H1 (cell line): ENCODE results near the gene OLFML2A. TPM values are rescaled to one million over a fixed set of nuclear protein-coding genes. Genes with fewer than 3 reads are reported as not detected.

Experiments
- CTCF ChIA-PET: fragments of 300-600 bp; sonication (Branson Sonifier 250); formaldehyde crosslinking; loops from one replicate; lab custom pipeline; 2021; ENCODE audit not compliant: partially characterized antibody; lab: Charles Lee
- POLR2A ChIA-PET: fragments of 300-600 bp; sonication (Branson Sonifier 250); formaldehyde crosslinking; loops from one replicate; lab custom pipeline; 2021; ENCODE audit warnings: inconsistent platforms; ENCODE audit not compliant: partially characterized antibody; lab: Charles Lee
- DNase-seq, 2 experiments: peaks; one replicate each; pipeline versions ENCODE4 v3.0.0 to v3.0.0-alpha.2; 2010 to 2022; ENCODE audit warnings: low spot score in 2 of 2, low read depth in 1 of 2, mixed read lengths in 1 of 2
- FAIRE-seq: peaks from 2 replicates; lab custom pipeline; 2011; peaks lifted over from hg19 to GRCh38; lab: Jason Lieb, UNC
- H2AFZ ChIP-seq: 2 replicates; pipeline ENCODE4 v1.8.1; 2012; ENCODE audit warnings: low read length, inconsistent platforms
- H2AK5ac ChIP-seq: 2 replicates; pipeline ENCODE4 v1.6.1; 2013; ENCODE audit warnings: low read depth, low read length
- H2BK120ac ChIP-seq: replicated peaks from 2 replicates; pipeline ENCODE3; 2013; ENCODE audit warnings: low read depth, low read length, inconsistent platforms
- H2BK12ac ChIP-seq: 2 replicates; pipeline ENCODE4 v1.6.1; 2013; ENCODE audit warnings: low read depth, low read length
- H2BK15ac ChIP-seq: 2 replicates; pipeline ENCODE4 v1.6.1; 2013; ENCODE audit warnings: low read length
- H2BK20ac ChIP-seq: 2 replicates; pipeline ENCODE4 v1.6.1; 2013; ENCODE audit warnings: low read length
- H2BK5ac ChIP-seq: 2 replicates; pipeline ENCODE4 v1.6.1; 2013; ENCODE audit warnings: low read depth, low read length
- H3K14ac ChIP-seq: 2 replicates; pipeline ENCODE4 v1.6.1; 2013; ENCODE audit warnings: inconsistent platforms; ENCODE audit not compliant: insufficient read length
- H3K18ac ChIP-seq: 2 replicates; pipeline ENCODE4 v1.6.1; 2013; ENCODE audit warnings: low read length; ENCODE audit errors: extremely low read depth
- H3K23ac ChIP-seq: 2 replicates; pipeline ENCODE4 v1.6.1; 2013; ENCODE audit warnings: inconsistent platforms; ENCODE audit not compliant: insufficient read length
- H3K23me2 ChIP-seq: 2 replicates; pipeline ENCODE4 v1.6.1; 2013; ENCODE audit warnings: low read depth, low read length
- H3K27ac ChIP-seq: 2 replicates; pipeline ENCODE4 v1.6.1; 2011; ENCODE audit warnings: low read depth, low read length, inconsistent platforms
- H3K27me3 ChIP-seq, 4 experiments: replicated peaks in 1 of 4; 1 replicate in 1 of 4; 2 replicates in 3 of 4; pipeline versions ENCODE4 v1.6.1 to v1.8.1; 2011 to 2013; ENCODE audit warnings: low read length in 3 of 4, mild to moderate bottlenecking in 3 of 4, inconsistent platforms in 2 of 4, mixed read lengths in 2 of 4, moderate library complexity in 1 of 4; ENCODE audit not compliant: control insufficient read depth in 3 of 4, insufficient read depth in 3 of 4; ENCODE audit errors: extremely low read depth in 1 of 4
- H3K36me3 ChIP-seq, 4 experiments: 2 replicates each; pipeline versions ENCODE4 v1.6.1 to v1.8.1; 2011 to 2013; ENCODE audit warnings: mild to moderate bottlenecking in 4 of 4, low read length in 3 of 4, moderate library complexity in 2 of 4, control low read depth in 1 of 4, inconsistent platforms in 1 of 4; ENCODE audit not compliant: insufficient read depth in 4 of 4, control insufficient read depth in 2 of 4
- H3K4ac ChIP-seq: replicated peaks from 2 replicates; pipeline ENCODE3; 2013; ENCODE audit warnings: low read length, low read depth, mixed read lengths, inconsistent platforms; ENCODE audit not compliant: insufficient read length
- H3K4me1 ChIP-seq, 4 experiments: replicated peaks in 1 of 4; 1 replicate in 1 of 4; 2 replicates in 3 of 4; pipeline versions ENCODE4 v1.6.1 to v1.8.1; 2011 to 2013; ENCODE audit warnings: low read length in 3 of 4, inconsistent platforms in 2 of 4, mixed read lengths in 1 of 4; ENCODE audit not compliant: insufficient read depth in 4 of 4, control insufficient read depth in 3 of 4
- H3K4me2 ChIP-seq, 2 experiments: 2 replicates each; pipeline versions ENCODE4 v1.6.1 to v1.8.1; 2011 to 2013; ENCODE audit warnings: low read depth in 2 of 2, low read length in 2 of 2, control low read depth in 1 of 2, inconsistent platforms in 1 of 2, mild to moderate bottlenecking in 1 of 2; ENCODE audit not compliant: insufficient read depth in 1 of 2
- H3K4me3 ChIP-seq, 4 experiments: fragments of 200-600, 300-600 bp in 1 of 4; sonication (generic), shearing (Covaris generic), sonication (Bioruptor Twin) in 1 of 4; 2 replicates each; pipeline versions ENCODE4 v1.5.1 to v1.8.1; 2011 to 2016; ENCODE audit warnings: low read length in 4 of 4, low read depth in 3 of 4, control low read depth in 2 of 4, inconsistent platforms in 2 of 4, mild to moderate bottlenecking in 2 of 4, mixed read lengths in 1 of 4, moderate library complexity in 1 of 4; ENCODE audit not compliant: insufficient read depth in 2 of 4; ENCODE audit errors: extremely low read depth in 1 of 4
- H3K56ac ChIP-seq: replicated peaks from 2 replicates; pipeline ENCODE3; 2013; ENCODE audit warnings: low read depth, mild to moderate bottlenecking, mixed read lengths, low read length, inconsistent platforms; ENCODE audit not compliant: insufficient read length
- H3K79me1 ChIP-seq: 2 replicates; pipeline ENCODE4 v1.6.1; 2013; ENCODE audit warnings: low read depth, low read length, control low read depth
- H3K79me2 ChIP-seq, 2 experiments: 2 replicates each; pipeline versions ENCODE4 v1.6.1 to v1.8.1; 2012 to 2013; ENCODE audit warnings: low read length in 2 of 2, mild to moderate bottlenecking in 2 of 2, inconsistent platforms in 1 of 2; ENCODE audit not compliant: insufficient read depth in 2 of 2, control insufficient read depth in 1 of 2
- H3K9ac ChIP-seq, 4 experiments: replicated peaks in 1 of 4; 1 replicate in 1 of 4; 2 replicates in 3 of 4; pipeline versions ENCODE4 v1.6.1 to v1.8.1; 2011 to 2013; ENCODE audit warnings: low read depth in 3 of 4, low read length in 3 of 4, control low read depth in 2 of 4, mild to moderate bottlenecking in 2 of 4, moderate library complexity in 2 of 4, inconsistent platforms in 1 of 4; ENCODE audit errors: extremely low read depth in 1 of 4
- H3K9me3 ChIP-seq, 2 experiments: 2 replicates each; pipeline versions ENCODE4 v1.6.1 to v1.8.1; 2012 to 2013; ENCODE audit warnings: mild to moderate bottlenecking in 2 of 2, moderate library complexity in 2 of 2, control low read depth in 1 of 2, inconsistent platforms in 1 of 2, low read depth in 1 of 2, low read length in 1 of 2, mixed read lengths in 1 of 2; ENCODE audit not compliant: insufficient read depth in 2 of 2
- H4K20me1 ChIP-seq, 2 experiments: replicated peaks in 1 of 2; 2 replicates each; pipeline versions ENCODE3 to v1.8.1; 2011 to 2013; ENCODE audit warnings: inconsistent platforms in 2 of 2, low read length in 2 of 2, mild to moderate bottlenecking in 1 of 2; ENCODE audit not compliant: insufficient read depth in 2 of 2, control insufficient read depth in 1 of 2
- H4K5ac ChIP-seq: 2 replicates; pipeline ENCODE4 v1.6.1; 2013; ENCODE audit warnings: low read length, low read depth, mixed read lengths, inconsistent platforms; ENCODE audit not compliant: insufficient read length
- H4K8ac ChIP-seq: 2 replicates; pipeline ENCODE4 v1.8.0; 2013; ENCODE audit warnings: mild to moderate bottlenecking, moderate library complexity, low read length, inconsistent platforms; ENCODE audit not compliant: insufficient read depth; ENCODE audit errors: extremely low read depth
- H4K91ac ChIP-seq: replicated peaks from 2 replicates; pipeline ENCODE3; 2013; ENCODE audit warnings: low read length, mixed read lengths, inconsistent platforms; ENCODE audit not compliant: insufficient read length
- HDAC2 ChIP-seq, 2 experiments: fragments of 300-600 bp in 1 of 2; sonication (generic) in 1 of 2; IDR thresholded peaks; 2 replicates each; pipeline ENCODE4 v1.6.1; 2011 to 2012; ENCODE audit warnings: low read depth in 2 of 2, low read length in 2 of 2, mild to moderate bottlenecking in 2 of 2, moderate library complexity in 2 of 2, borderline replicate concordance in 1 of 2, inconsistent platforms in 1 of 2
- RAD21 ChIP-seq, 2 experiments: IDR thresholded peaks in 1 of 2; conservative IDR thresholded peaks in 1 of 2; 2 replicates each; pipeline ENCODE4 v1.6.1; 2011; ENCODE audit warnings: low read depth in 2 of 2, low read length in 2 of 2, improper control_type of control experiment in 1 of 2, inconsistent platforms in 1 of 2, mild to moderate bottlenecking in 1 of 2, moderate library complexity in 1 of 2
- SIX5 ChIP-seq: IDR thresholded peaks from 2 replicates; pipeline ENCODE4 v1.6.1; 2011; ENCODE audit warnings: mild to moderate bottlenecking, low read depth, low read length
- USF2 ChIP-seq: IDR thresholded peaks from 2 replicates; pipeline ENCODE4 v1.6.1; 2011; ENCODE audit warnings: low read length, improper control_type of control experiment
- WGBS, 2 experiments: shearing (Covaris generic) in 1 of 2; methylation state at CpG; one replicate each; pipeline versions ENCODE4 v1.1.6 to v1.1.7; 2013 to 2015; ENCODE audit warnings: low lambda C conversion rate in 2 of 2, mixed read lengths in 2 of 2, inconsistent platforms in 1 of 2, low coverage in 1 of 2, missing lambda C conversion rate in 1 of 2; ENCODE audit not compliant: insufficient replicate concordance in 2 of 2, insufficient coverage in 1 of 2, insufficient read length in 1 of 2; ENCODE audit errors: extremely low coverage in 1 of 2, missing lambda C conversion rate in 1 of 2; 5-methylcytosine and 5-hydroxymethylcytosine counted together
- polyA plus RNA-seq, 7 experiments: library from polyadenylated mRNA; depleted of rRNA in 3 of 7; stranded (reverse) in 5 of 7; unstranded in 2 of 7; fragments of >200 nt in 5 of 7; fragments of 200-250 nt in 2 of 7; gene quantifications; 1 replicate in 5 of 7; 2 replicates in 1 of 7; 4 replicates in 1 of 7; pipeline versions ENCODE4 v1.2.1 to v1.2.3, GENCODE V29; 2011 to 2013; ENCODE audit warnings: missing spikeins in 2 of 7, mixed read lengths in 2 of 7
- total RNA-seq: library from RNA; stranded (reverse); fragmentation: NEBNext Ultra II Directional; extraction: Animal tissue kit (Norgen Biotek cat#: 25700); gene quantifications from 2 replicates; pipeline ENCODE4 v1.2.1, GENCODE V29; 2021
- TF ChIP-seq, protein P1 (sequence below), 3 experiments: IDR thresholded peaks; 1 replicate in 2 of 3; 2 replicates in 1 of 3; pipeline versions ENCODE4 v1.5.1 to v1.6.1; 2011; ENCODE audit warnings: low read length in 3 of 3, mild to moderate bottlenecking in 3 of 3, inconsistent platforms in 2 of 3, low read depth in 1 of 3, moderate library complexity in 1 of 3; ENCODE audit not compliant: insufficient read depth in 1 of 3; ENCODE audit errors: control extremely low read depth in 1 of 3

The OLFML2A gene
- total and polyA plus RNA-seq, 2 of the 8 experiments (the other 6 are each of a cell fraction or from before 2014, with no cell fraction given): 7.8 to 11.5 TPM

GRCh38 chr9:124840300-124840833, 63.4 kb downstream of the OLFML2A start:
- Histone ChIP-seq H3K27me3 (no peaks in the 10 kb centered on the region), H2BK5ac (no peak overlapping the region), H3K36me3 (no peaks in the 10 kb centered on the region), H3K4ac (no peak overlapping the region), H3K9me3 (no peaks in the 10 kb centered on the region), H3K4me3 (no peak overlapping the region), H3K27ac (0 out of 2 replicates have a peak overlapping the region, but pooled peaks have one; percentile 5), H2AFZ (no peak overlapping the region), H2BK20ac (peak overlapping the region; percentile 6; the same call in 1 of the 2 replicates), H4K91ac (no peak overlapping the region), H3K9ac (no peak overlapping the region), H3K23me2 (no peaks in the 10 kb centered on the region), H3K79me1 (no peaks in the 10 kb centered on the region), H3K79me2 (no peaks in the 10 kb centered on the region), H3K4me2 (no peak overlapping the region), H2AK5ac (no peak overlapping the region; the same call in 1 of the 2 replicates), H3K18ac (no peak overlapping the region), H4K20me1 (no peaks in the 10 kb centered on the region), H4K5ac (no peak overlapping the region), H2BK120ac (no peak overlapping the region), H4K8ac (peak overlapping the region; percentile 63), H3K56ac (no peak overlapping the region), H3K4me1 (peaks cover 0 to 14% (median 3%) of the 10 kb centered on the region in 4 experiments; a peak in 4 of 7 replicates), H2BK12ac (no peak overlapping the region; the same call in 1 of the 2 replicates), H3K14ac (no peak overlapping the region), H2BK15ac (peak overlapping the region; percentile 84; the same call in 1 of the 2 replicates), H3K23ac (no peak overlapping the region)
- DNase-seq (peak in 1 of 2 experiments; percentile 63), FAIRE-seq (no peak)
- no peak for TF ChIP-seq USF2
- peak in 1 of 2 experiments; percentile 16; a peak in 1 of 4 replicates for TF ChIP-seq RAD21 (IDR thresholded peaks at IDR 0.05 in 1 of 2, conservative IDR thresholded peaks at IDR 0.05 in 1 of 2; ENCODE audit: low read depth in 2 of 2, low read length in 2 of 2)
- 0 out of 4 replicates have a peak, but pooled peaks of 1 of the 2 experiments have one; percentile 10 for TF ChIP-seq HDAC2 (IDR thresholded peaks at IDR 0.05; ENCODE audit: borderline replicate concordance in 1 of 2, low read depth in 2 of 2, low read length in 2 of 2)
- TF ChIP-seq SIX5: no peak
- TF ChIP-seq, protein P1, sequence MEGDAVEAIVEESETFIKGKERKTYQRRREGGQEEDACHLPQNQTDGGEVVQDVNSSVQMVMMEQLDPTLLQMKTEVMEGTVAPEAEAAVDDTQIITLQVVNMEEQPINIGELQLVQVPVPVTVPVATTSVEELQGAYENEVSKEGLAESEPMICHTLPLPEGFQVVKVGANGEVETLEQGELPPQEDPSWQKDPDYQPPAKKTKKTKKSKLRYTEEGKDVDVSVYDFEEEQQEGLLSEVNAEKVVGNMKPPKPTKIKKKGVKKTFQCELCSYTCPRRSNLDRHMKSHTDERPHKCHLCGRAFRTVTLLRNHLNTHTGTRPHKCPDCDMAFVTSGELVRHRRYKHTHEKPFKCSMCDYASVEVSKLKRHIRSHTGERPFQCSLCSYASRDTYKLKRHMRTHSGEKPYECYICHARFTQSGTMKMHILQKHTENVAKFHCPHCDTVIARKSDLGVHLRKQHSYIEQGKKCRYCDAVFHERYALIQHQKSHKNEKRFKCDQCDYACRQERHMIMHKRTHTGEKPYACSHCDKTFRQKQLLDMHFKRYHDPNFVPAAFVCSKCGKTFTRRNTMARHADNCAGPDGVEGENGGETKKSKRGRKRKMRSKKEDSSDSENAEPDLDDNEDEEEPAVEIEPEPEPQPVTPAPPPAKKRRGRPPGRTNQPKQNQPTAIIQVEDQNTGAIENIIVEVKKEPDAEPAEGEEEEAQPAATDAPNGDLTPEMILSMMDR (IDR thresholded peaks at IDR 0.05; ENCODE audit: control extremely low read depth in 1 of 3, insufficient read depth in 1 of 3, low read depth in 1 of 3, low read length in 3 of 3): peak; percentile 44 to 80 (median 59)
- CTCF ChIA-PET: interaction anchor here (0.6 to 65.2 kb wide), 26 partner anchors 10 to 420 kb away, joined by 3 to 1529 read pairs (median 4); partner anchors contain the start of genes ARPC5L, NR6A1, OLFML2A and RPL35
- POLR2A ChIA-PET: interaction anchor here (0.6 to 6.4 kb wide), 10 partner anchors 11 to 401 kb away, joined by 3 to 29 read pairs (median 4); partner anchors contain the start of genes ARPC5L, HSPA5, OLFML2A and RPL35
- 74% methylated on average over 15 of the region's 18 CpGs; no CpG with 5 or more reads in 1 of the 2 experiments for WGBS, 2 experiments
